Measurements from ENCODE around the gene CXCL5.

- TF ChIP-seq CTCF (IDR thresholded peaks at IDR 0.05): no peak
- no peak for TF ChIP-seq POLR2AphosphoS5 (IDR thresholded peaks at IDR 0.05; ENCODE audit: low read depth, low read length)
Observed at GRCh38 chr4:73978886-73979285, 19.6 kb downstream of the CXCL5 start.

All from Panc1 (cell line).